CD4-positive, alpha-beta T cell treated with Interleukin-4 for 1 hour (primary cell): ENCODE results near the gene SSNA1.

Experiments
- DNase-seq, 2 donors: peaks; one replicate each; pipeline ENCODE4 v3.0.0-alpha.2; 2020 to 2022

Gene SSNA1, protein sequence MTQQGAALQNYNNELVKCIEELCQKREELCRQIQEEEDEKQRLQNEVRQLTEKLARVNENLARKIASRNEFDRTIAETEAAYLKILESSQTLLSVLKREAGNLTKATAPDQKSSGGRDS

DNA sequence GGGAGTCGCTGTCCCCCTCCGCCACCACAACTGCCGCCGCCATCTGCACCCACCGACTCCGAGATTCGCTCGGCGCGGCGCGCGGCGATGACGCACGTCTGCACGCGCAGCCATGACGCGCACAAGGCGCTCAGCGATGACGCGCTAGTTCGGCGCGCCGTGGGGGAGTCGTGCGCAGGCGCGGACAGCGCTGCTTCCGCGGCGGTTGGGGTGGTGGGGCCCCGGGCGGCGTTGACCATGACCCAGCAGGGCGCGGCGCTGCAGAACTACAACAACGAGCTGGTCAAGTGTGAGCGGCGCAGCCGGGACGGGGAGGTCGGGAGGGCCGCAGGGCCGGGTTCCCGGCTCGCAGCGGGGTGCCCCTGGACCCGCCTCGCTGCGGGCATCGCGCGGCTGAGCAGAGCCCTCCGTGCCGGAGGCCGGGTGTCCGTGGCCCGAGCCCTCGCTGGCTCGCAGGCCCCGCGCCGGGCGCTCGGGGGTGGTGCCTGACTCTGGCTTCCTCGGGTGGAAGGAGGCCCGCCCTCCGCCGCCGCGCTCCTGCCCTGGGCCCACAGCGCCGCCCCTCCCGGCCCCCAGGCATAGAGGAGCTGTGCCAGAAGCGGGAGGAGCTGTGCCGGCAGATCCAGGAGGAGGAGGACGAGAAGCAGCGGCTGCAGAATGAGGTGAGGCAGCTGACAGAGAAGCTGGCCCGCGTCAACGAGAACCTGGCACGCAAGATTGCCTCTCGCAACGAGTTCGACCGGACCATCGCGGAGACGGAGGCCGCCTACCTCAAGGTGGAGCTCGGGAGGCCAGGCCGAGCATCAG, at the start of gene SSNA1, which contains the start of gene ANAPC2:
TSS of gene SSNA1 (plus strand) at position 187 of the 807 bp plus-strand sequence. CDS start at position 238, 51 bp downstream.
TSS of gene ANAPC2 (minus strand) at position 71 of the 807 bp plus-strand sequence. CDS start at position 43, 28 bp downstream.
- peak; percentile 92 to 93 for DNase-seq

DNA sequence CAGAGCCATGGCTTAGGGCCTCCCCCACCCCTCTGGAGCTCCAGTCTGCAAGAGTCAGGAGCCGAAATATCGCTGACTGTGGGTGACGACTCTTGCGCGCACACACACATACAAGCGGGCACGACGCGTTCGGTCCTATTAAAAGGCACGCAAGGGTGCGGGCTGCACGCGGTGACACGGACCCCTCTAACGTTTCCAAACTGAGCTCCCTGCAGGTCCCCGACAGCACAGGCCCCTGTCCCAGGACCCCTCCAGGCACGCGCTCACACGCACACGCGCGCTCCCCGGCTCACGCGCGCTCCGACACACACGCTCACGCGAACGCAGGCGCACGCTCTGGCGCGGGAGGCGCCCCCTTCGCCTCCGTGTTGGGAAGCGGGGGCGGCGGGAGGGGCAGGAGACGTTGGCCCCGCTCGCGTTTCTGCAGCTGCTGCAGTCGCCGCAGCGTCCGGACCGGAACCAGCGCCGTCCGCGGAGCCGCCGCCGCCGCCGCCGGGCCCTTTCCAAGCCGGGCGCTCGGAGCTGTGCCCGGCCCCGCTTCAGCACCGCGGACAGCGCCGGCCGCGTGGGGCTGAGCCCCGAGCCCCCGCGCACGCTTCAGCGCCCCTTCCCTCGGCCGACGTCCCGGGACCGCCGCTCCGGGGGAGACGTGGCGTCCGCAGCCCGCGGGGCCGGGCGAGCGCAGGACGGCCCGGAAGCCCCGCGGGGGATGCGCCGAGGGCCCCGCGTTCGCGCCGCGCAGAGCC, 49.6 kb upstream of the SSNA1 start, which contains the start of gene GRIN1:
TSS of gene GRIN1 (plus strand) at position 433 of the 746 bp plus-strand sequence. CDS start 333 bp downstream, outside the sequence.
- DNase-seq = no peak

DNA sequence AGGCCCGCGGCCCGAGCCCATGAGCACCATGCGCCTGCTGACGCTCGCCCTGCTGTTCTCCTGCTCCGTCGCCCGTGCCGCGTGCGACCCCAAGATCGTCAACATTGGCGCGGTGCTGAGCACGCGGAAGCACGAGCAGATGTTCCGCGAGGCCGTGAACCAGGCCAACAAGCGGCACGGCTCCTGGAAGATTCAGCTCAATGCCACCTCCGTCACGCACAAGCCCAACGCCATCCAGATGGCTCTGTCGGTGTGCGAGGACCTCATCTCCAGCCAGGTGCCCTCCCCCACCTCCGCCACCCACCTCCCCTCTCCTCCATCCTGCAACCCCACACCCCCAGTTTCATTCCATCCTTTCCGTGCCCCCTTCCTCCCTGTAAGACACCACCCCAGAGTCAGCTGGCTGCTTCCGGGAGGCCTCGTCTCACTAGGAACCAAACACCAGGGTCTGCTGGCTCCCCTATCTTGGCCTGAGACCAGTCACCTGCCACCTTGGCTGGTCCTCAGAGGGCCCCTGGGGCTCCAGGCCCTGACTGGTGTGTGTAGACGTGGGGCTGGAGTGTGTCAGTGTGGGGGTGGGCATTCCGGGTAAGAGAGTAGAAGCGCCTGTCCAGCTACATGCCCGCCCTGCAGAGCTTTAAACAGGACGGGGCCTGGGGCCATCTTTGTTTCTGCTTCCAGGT, 48.9 kb upstream of the SSNA1 start:
- DNase-seq = no peak

DNA sequence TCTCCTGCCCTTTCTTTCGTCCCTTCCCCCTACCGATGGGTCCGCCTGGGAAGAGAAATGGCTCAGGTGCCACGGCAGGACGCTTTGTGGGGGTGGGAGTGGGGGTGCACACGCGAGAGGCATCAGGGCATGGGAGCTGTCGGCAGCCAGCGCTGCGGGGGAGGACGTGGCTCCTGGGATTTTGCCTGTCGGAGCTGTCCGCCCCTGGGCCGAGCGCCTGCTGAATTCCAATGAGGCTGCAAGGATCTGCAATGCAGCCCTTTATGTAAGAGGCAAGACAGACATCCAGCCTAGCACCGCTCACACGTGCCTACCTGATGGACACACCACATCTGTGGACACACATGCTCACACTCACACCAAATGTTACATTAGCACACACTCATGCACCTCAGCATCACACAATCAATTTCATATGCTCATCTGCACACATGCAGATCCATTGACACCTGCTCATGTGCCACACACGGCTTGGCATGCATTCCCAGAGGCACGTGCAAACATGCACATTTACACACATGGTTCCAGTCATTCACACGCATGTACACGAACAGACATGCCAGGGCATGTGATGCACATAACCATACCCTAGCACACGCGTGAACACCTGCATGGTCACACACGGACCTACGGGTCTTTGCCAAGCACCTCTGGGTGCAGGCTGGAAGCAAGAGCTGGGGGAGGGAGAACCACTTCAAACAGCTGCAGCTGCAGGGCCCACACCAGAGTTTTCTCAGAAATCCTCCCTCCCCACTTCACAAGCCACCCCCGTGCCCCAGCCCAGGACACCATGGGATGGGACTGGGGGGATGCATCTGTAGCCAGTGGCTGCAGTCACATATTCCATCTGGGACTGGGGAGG, 48.1 kb upstream of the SSNA1 start:
- DNase-seq = no peak

DNA sequence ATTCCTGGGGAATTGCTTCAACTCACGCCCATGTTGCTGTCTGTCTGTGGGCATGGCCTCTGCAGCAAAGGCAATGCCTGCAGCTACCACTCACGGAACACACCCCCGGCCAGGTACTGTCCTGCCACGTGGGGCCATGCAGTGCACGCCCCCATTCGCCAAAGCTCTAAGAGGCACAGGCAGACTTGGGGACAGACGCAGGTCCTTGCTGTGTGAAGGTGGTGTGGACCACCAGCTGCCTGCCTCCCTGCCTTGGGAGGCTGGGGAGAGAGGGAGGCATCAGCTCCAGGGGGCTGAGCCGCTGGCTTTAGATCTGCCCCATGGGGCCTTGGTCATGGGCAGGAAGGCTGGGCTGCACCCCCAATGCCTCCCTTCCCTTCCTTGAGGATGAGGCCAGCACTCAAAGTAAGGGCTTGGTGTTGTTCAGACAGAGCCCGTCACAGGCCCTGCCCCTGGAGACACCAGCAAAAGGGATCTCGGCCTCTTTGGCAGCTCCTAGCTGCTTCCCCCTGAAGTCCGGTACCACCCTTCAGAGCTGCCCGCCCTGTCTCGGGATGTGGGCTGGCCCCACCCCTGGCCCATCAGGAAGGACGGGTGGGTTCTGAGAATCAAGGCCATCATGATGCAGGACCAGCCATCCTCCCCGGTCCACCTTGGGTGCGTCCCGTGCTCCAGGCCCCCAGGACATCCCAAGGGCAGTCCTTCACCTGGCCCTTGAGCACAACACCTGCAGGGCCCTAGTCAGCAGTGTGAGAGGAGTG, 47.2 kb upstream of the SSNA1 start:
- no peak for DNase-seq

DNA sequence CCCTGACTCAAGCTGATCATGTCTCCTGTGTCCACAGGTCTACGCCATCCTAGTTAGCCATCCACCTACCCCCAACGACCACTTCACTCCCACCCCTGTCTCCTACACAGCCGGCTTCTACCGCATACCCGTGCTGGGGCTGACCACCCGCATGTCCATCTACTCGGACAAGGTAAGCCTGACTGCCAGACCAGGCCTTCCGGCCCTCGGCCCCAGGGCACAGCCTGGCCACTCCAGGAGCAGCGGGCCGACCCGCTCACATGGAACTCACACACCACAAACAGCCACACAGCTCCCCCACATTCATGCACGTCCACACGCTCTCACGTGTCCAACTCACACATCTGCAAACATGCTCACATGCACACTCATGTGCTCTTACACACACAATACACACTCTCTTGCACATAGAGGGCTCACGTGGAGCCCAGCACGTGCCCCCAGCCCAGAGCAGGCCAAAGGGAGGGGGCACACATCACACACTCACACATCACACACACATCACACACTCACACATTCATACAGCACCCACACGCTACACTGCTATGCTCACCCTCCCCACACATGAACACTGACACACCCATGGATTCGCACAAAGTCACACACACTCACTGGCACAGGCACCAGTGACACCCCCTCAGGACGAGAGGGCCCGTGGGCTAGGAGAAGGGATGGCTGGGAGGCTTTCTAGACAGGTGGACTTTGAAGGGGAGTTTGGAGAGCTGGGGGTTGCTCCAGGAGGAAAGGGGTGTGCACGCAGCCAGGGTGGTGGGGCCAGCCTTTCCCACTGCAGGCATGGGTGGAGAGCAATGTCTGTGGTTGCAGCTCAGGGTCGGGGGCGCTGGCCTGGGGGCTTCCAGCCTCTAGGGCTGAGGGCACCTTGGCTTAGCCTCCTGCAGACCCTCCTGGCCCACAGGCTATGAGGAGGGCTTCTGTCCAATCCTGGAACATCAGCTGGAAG, 46.2 kb upstream of the SSNA1 start:
- no peak for DNase-seq

DNA sequence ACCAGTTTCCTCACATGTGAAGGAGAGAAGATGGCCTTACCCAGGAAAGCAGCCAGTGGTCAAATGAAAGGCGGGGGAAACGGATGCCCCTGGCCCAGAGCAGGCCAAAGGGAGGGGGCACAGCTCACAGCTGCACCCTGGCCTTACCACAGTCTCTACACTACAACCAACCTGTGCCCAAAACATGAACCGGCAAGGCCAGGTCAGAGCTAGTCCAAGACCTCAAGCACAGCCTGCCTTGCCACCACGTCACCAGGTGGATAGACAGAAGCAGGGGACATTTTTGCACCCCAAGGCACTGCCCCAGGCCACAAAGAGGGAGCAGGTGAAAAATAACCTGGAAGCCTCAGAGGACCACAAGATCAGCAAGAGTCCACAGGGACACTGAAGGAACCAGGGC, 45.0 kb upstream of the SSNA1 start:
- DNase-seq = no peak

DNA sequence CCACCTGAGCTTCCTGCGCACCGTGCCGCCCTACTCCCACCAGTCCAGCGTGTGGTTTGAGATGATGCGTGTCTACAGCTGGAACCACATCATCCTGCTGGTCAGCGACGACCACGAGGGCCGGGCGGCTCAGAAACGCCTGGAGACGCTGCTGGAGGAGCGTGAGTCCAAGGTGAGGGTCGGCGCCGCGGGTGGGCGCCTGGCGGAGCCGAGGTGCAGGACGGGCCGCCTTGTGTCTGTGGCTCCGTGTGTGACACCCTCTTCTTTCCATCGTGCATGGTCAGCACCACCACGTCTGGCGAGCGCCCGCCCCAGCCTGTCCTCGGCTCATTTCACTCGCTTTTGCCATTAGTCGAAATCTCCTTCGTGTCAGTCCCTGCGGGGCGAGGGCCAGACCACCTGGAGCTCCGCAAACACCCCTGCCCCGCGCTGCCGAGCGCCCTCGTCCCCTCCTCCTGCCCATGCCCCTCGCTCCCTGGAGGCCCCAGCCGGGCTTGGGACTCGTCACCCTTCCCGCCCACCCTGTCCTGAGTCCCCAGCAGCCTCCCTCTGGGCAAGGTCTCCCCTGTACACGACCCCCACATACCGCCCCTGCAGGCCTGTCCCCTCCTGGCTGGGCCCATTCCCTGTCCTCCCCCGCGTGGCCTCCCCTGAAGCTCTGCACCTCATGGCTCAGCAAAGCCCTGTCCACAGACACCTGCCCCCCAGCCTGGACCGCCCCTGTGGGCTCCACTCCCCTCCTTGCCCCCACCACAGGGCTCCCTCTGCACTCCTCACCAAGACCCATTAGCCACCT, 42.5 kb upstream of the SSNA1 start:
- DNase-seq = no peak

DNA sequence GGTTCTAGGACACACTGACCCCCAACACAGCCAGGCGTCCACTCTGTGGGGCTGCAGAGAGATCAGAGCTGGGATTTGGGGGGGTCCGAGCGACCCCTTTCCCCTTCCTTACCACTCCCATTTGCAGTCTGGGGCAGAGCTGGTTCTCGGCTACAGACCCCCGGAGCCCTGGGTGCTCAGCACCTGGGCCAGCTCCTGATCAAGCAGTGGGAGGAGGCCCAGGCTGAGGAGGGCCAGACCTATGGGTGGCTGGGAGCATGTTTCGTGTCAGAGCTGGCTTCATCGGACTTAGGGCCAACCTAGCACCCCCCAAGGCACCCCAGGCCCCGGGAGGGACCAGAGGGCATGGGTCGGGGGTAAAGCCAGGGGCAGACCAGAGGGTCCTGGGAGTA, 42.0 kb upstream of the SSNA1 start:
- no peak for DNase-seq

DNA sequence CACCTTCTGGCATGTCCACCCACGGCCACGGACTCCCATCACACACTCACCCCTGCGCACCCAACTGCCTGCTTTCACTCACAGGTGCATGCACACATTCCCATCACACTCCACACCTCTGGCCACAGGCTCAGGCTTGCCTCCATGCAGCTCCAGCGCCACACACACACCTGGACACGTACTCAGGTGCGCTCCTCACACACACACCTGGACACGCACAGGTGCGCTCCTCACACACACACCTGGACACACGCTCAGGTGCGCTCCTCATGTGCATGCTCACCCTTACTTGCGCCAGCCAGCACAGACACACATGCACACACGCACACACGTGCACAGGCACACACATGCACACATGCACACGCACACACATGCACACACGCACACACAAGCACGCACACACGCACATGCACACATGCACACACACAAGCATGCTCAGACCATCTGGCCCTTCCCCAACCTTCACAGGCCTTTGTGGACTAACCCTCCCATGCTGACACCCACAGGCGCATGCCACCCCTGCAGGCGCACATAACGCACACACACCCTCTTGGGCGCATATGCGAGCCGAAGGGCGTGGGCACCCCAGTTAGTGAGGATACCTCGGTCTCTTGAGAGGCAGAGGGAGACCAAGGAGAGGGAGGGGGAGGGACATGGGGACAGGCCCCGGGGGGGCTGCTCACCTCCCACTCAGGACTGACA, 41.2 kb upstream of the SSNA1 start:
- no peak for DNase-seq

DNA sequence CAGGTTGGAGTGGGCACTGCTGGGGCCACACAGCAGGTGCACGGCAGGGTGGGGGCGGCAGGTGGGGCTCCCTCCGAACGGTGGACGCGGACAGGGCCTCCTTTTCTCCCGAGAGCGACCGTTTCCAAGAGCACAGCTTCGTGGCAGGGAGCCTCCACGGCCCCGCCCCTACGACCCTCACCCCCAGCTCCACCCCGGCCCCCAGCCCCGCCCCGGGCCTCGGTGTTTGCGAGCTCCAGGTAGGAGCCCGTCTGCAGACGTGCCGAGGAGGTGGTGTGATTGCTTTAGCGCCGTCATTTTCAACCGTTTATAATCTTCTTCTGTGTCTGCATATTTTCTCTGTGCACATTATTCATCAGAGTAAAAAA, 40.7 kb upstream of the SSNA1 start:
- no peak for DNase-seq

DNA sequence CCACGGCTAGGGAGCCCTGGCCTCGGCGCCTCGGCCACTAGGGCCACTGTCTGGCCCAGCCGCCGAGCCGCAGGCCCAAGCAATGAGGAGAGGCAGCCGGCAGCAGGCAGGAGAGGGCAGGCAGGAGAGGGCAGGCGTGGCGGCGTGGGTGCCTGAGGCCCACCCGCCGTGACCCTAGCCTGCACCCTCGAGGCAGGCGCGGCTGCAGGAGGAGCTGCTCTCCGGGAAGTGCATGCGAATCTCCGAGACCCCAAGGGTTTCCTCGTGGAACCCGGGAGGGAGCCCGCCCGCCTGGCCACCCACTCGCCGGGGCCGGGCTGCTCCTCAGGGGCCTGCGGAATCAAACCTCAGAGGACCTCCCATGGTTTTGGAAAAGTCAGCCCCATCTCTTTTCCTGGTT, 40.2 kb upstream of the SSNA1 start:
- DNase-seq = no peak

DNA sequence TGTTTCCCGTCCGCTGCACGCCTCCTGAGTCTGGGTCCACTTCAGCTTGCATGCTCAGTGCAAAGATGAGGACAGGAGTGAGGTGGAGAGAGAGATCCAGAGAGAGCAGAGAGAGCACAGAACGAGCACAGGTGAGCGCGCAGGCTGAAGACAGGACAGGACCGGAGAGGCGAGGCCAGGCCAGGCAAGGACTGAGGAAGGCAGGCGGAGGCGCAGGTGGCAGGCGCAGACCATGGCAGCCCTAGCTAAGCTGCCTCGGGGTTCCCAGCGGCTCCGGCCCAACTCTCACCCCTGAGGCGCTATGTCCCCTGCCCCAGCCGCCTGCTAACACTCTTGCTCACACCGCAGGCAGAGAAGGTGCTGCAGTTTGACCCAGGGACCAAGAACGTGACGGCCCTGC, 39.8 kb upstream of the SSNA1 start:
- no peak for DNase-seq

DNA sequence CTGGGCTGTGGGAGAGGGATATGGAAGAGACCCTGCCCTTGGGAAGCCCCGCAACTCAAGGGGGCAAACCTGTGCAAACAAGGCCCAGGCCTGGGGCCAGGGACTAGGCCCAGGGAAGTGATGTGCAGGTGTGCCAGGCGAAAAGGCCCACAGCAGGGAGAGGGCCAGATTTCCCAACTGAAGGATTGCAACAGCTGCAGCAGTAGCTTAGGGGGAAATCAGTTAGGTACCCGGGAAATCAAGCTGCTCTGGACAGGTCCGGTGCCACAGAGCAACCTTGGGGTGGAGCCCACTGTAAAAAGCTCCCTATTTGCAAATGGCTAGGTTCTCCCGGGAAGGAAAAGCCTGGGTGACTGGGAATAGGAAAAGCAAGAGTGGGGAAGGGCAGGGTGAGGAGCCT, 39.1 kb upstream of the SSNA1 start:
- DNase-seq = no peak

DNA sequence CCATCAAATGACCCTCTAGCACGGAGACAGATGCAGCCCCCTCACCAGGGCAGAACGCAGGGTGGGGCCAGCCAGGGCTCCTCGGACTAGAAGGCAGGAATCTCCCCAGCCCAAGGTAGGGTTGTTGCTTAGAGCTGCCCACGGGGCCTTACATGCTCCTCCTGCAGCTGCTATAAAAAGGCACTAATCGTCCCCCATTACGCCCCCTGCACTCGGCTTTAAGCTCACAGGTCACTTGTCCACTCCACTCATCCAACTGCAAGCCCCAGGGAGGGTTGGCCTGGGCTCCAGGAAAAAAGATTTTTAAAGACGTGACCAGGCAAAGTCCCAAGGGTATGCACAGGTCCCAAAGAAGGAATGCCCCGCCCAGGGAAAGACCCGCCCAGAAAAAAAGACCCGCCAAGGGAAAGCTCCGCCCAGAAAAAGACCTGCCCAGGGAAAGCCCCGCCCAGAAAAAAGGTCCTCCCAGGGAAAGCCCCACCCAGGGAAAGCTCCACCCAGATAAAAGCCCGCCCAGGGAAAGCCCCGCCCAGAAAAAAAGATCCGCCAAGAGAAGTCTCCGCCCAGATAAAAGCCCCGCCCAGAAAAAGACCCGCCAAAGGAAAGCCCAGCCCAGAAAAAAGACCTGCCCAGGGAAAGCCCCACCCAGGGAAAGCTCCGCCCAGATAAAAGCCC, 38.4 kb upstream of the SSNA1 start:
- no peak for DNase-seq

DNA sequence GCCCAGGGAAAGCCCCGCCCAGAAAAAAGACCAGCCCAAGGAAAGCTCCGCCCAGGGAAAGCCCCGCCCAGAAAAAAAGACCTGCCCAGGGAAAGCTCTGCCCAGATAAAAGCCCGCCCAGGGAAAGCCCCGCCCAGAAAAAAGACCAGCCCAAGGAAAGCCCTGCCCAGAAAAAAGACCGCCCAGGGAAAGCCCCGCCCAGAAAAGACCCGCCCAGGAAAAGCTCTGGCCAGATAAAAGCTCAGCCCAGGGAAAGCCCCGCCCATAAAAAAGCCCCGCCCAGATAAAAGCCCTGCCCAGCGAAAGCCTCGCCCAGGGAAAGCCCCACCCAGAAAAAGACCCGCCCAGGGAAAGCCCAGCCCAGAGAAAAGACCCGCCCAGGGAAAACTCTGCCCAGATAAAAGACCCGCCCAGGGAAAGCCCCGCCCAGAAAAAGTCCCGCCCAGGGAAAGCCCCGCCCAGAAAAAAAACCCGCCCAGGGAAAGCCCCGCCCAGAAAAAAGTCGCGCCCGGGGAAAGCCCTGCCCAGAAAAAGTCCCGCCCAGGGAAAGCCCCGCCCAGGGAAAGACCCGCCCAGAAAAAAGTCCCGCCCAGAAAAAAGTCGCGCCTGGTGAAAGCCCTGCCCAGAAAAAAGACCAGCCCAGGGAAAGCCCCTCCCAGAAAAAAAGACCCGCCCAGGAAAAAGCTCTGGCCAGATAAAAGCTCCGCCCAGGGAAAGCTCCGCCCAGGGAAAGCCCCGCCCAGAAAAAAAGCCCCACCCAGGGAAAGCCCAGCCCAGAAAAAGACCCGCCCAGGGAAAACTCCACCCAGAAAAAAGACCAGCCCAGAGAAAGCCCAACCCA, 37.6 kb upstream of the SSNA1 start:
- DNase-seq = peak; percentile 50 to 57

DNA sequence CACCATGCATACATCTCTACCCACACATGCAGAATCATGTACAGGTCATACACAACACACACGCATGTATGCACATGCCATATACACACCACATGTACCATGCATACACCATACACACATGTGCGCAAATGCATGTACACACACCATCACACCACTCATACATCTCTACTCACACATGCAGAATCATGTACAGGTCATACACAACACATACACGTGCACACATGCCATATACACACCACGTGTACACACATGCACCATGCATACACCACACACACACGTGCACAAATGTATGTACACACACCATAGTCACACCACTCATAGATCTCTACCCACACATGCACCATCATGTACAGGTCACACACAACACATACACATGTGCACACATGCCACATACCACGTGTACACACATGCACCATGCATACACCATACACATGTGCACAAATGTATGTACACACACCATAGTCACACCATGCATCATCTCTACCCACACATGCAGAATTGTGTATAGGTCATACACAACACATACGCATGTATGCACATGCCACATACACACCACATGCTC, 35.6 kb upstream of the SSNA1 start:
- no peak for DNase-seq
